HG03342 (cell line): ENCODE results near the gene WFDC10B.
"Not testable (repeated sequence)": the region's sequence is repeated elsewhere in the genome, so short reads cannot be mapped to it uniquely, and the experiment has no call there.

Source experiments
- ATAC-seq: cut with Tn5 transposase; IDR thresholded peaks from one replicate; pipeline ENCODE4 v1.9.1; 2021; ENCODE audit warnings: mild to moderate bottlenecking, moderate library complexity; ENCODE audit not compliant: unreplicated experiment

Gene WFDC10B

DNA sequence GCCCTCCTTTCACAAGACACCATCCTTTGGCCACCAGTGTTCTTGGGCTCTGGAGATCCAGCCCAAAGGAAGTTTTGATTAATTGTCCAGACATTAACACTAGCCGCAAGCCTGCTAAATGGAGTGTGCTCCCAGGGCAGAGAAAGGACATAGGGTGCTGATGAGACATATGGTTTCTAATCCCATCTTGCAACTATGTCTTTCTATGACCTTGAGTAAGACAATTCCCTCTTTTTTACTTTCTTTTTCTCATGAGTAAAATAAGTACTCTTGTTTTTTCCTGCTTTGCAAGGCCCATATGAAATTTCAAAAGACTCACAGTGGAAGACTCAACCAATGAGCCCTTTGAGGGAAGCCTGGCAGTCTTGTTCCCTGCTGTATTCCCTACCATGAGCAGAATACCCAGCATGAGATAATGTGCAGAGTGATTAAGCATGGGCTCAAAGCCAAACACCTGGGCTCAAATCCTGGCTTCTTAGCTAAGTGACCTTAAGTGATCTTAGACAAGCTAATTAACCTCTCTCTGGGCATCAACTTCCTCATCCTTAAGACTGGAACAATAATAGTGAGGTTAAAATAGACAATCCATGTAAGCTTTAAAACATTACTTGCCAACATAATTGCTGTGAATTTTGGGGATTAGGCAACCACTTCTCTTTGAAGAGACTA is at the start of gene WFDC10B:
Gene WFDC10B (minus strand): TSS at position 51 of the 669 bp plus-strand sequence. CDS start 19,027 bp downstream, outside the sequence.
- ATAC-seq: no peak

DNA sequence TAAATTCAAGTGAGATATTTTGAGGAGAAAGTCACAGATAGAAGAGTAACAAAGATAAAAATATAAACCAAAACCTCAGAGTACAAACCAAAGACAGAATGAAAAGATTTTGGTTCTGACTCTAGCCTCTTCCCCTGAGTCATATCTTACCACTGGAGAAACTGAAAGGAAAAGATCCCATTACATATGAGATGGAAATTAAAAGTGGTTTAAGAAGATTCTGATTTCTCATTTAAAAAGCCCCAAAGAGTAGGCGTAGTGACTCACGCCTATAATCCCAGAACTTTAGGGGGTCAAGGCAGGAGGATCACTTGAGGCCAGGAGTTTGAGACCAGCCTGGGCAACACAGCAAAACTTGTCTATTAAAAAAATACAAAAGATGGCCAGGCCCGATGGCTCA is 47.9 kb upstream of the WFDC10B start:
- no peak for ATAC-seq

GRCh38 chr20:45751721-45752120 is 46.9 kb upstream of the WFDC10B start:
- ATAC-seq: no peak

- ATAC-seq: no peak
These were observed 40.2 kb upstream of the WFDC10B start for GRCh38 chr20:45745015-45745414.

- no peak for ATAC-seq
These were observed 37.8 kb upstream of the WFDC10B start for GRCh38 chr20:45742596-45742995.

- ATAC-seq: no peak
These were observed 31.2 kb upstream of the WFDC10B start for GRCh38 chr20:45735988-45736387.

- no peak for ATAC-seq
These were observed 30.7 kb upstream of the WFDC10B start for GRCh38 chr20:45735552-45735951.

DNA sequence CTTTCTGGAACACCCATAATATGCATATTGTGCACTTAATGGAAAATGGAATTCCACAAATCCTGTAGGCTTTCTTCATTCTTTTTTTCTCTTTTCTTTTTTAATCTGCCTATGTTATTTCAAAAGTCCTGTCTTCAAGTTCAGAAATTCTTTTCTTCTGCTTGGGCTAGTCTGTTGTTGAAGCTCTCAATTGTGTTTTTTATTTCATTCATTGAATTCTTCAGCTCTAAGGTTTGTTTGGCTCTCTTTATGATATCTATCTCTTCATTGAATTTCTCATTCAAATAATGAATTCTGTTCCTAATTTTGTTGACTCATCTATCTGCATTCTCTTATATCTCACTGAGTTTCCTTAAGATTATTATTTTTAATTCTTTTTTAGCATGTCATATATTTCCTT is 27.4 kb upstream of the WFDC10B start:
- ATAC-seq: no peak

- no peak for ATAC-seq
These were observed 22.2 kb upstream of the WFDC10B start for GRCh38 chr20:45727044-45727443.

- no peak for ATAC-seq
These were observed 20.3 kb upstream of the WFDC10B start for GRCh38 chr20:45725134-45725533.

- no peak for ATAC-seq
These were observed 17.2 kb upstream of the WFDC10B start, which contains the start of gene SPINT4 for GRCh38 chr20:45722047-45722446. TSS of gene SPINT4 (plus strand) at chr20:45722347. CDS start at chr20:45722368, 21 bp downstream.

GRCh38 chr20:45716141-45716688 is 11.4 kb upstream of the WFDC10B start:
- not testable (repeated sequence) for ATAC-seq

GRCh38 chr20:45701873-45702272 is 2.9 kb downstream of the WFDC10B start, which contains the start of gene WFDC13:
TSS of gene WFDC13 (plus strand) at chr20:45702038. CDS start at chr20:45702124, 86 bp downstream.
- ATAC-seq: no peak

DNA sequence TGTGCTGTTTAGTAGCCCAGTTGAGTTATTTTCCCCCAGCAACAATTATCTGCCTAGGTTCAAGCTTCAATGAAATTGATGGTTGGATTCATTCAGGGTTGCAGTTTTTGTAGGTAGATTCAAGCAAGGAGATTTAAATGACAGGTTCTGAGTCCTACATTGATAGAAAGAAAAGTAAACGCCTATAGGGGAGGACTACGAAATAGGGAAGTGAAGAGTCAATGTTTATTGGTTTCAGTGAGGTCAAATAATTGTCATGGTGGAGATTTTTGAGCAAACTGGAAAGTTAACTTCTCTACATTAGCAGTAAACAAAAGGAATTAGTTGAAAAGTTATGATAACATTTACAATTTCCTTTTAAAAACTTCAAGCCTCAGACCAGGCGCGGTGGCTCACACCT is 3.7 kb downstream of the WFDC10B start:
- no peak for ATAC-seq

DNA sequence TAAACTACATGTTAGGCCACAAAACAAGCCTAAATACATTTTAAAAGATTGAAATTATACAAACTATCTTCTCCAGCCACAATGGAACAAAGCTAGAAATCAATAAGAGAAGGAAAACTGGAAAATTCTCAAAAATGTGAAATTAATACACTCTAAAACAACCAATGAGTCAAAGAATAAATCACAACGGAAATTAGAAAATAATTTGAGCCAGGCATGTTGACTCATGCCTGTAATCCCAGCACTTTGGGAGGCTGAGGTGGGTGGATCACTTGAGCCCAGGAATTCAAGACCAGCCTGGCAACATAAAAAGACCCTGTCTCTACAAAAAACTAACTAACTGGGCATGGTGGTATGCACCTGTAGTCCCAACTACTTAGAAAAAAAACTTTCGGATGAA is 9.3 kb downstream of the WFDC10B start:
- ATAC-seq: no peak

- ATAC-seq: not testable (repeated sequence)
These were observed 11.5 kb downstream of the WFDC10B start for GRCh38 chr20:45693346-45693745.

DNA sequence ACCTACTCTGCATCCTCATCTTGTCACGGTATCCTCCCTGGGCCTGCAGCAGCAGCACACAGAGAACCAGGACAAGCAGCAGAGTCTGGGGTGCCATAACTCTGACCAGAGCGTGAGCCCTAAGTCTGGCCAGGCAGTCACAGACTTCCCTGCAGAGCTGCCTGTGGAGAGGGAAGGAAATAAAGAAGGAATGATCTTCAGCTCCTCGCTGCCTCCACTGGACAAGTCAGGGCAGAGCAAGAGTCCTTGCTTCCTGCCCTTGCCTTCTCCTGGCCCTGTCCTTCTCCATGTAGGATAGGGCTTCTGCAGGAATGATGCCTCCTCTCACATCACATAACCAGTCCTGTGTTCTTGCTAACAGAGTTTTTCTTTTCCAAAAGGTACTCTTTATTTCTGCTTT is 18.9 kb downstream of the WFDC10B start:
- ATAC-seq: no peak

DNA sequence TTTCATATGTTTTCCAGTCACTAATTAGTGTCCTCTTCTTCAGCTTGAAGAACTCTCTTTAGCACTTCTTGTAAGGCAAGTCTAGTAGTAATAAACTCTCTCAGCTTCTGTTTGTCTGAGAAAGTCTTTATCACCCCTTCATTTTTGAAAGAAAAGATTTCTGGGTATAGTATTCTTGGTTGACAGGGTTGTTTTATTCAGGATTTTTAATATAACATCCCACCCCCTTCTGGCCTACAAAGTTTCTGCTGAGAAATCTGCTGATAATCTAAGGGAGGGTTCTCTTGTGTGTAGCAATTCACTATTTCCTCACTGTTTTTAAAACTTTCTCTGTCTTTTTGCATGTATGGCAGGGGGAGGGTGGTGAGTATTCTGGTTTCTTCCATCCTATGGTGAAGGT is 25.2 kb downstream of the WFDC10B start:
- ATAC-seq: no peak

GRCh38 chr20:45672765-45673164 is 32.1 kb downstream of the WFDC10B start:
- no peak for ATAC-seq

GRCh38 chr20:45670139-45670538 is 34.7 kb downstream of the WFDC10B start, which contains the start of gene WFDC11:
TSS of gene WFDC11 (minus strand) at chr20:45670239. CDS start at chr20:45650600, 19,639 bp downstream.
- no peak for ATAC-seq

GRCh38 chr20:45657038-45657437 is 47.8 kb downstream of the WFDC10B start:
- not testable (repeated sequence) for ATAC-seq

DNA sequence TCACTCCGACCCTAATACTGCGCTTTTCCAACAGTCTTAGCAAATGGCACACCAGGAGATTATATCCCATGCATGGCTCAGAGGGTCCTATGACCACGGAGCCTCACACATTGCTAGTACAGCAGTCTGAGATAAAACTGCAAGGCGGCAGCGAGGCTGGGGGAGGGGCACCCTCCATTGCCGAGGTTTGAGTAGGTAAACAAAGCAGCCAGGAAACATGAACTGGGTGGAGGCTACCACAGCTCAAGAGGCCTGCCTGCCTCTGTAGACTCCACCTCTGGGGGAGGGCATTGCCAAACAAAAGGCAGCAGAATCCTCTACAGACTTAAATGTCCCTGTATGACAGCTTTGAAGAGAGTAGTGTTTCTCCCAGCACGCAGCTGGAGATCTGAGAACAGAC is 53.1 kb downstream of the WFDC10B start:
- ATAC-seq: not testable (repeated sequence)
